Kidney tubule cell (primary cell): ENCODE measurements around the gene CGB3.
"Not testable (repeated sequence)": the region's sequence is repeated elsewhere in the genome, so short reads cannot be mapped to it uniquely, and the experiment has no call there.

Experiments
- DNase-seq: peaks from one replicate; pipeline ENCODE4 v3.0.0-alpha.2; 2018; ENCODE audit warnings: low spot score

Gene CGB3

GRCh38 chr19:49042666-49043065 lies 18.5 kb upstream of the CGB3 start:
- not testable (repeated sequence) for DNase-seq

DNA sequence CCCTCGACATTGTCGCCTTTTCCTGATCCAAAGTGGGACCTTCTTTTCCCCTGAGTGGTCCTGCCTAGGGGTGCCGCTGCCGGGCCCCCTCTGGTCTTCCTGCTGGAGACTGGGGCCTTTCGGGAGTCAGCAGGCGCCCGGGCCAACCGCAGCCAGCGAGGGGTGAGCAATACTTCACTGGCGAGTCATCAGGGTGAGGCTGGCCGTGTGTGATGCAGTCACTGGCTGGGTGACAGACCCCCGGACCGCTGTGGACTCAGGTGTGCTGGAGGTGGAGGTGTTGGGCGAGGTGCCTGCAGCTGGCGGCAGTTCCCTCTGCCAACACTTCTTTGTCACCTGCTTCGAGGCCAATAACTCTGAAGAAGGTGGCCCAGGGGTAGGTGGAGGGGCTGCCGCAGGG lies 18.0 kb upstream of the CGB3 start:
- peak; percentile 37 for DNase-seq

- not testable (repeated sequence) for DNase-seq
Observed at GRCh38 chr19:49039736-49040135, 15.6 kb upstream of the CGB3 start.

DNA sequence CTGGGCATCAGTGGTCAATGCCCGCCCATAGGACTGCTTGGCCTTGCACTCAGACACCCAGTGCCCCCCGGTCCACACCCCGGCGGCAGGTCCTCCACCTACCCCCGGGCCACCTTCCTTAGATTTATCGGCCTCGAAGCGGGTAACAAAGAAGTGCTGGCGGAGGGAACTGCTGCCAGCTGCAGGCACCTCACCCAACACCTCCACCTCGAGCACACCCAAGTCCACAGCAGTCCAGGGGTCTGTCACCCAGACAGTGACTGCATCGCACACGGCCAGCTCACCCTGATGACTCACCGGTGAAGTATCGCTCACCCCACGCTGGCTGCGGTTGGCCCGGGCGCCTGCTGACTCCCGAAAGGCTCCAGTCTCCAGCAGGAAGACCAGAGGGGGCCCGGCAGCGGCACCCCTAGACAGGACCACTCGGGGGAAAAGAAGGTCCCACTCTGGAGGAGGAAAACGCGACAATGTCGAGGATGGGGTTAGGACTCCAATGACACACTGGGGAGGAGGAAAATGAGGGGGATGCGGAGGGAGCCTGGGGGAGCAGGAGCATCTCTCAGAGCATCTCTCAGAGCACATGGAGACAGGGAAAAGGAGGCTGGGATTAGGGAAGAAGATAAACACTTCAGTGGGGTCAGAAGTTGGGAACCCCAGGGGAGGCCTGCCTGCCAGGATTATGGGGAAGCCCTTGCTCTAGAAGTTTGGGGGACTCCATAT lies 14.6 kb upstream of the CGB3 start:
- DNase-seq = peak; percentile 78

GRCh38 chr19:49038111-49038510 lies 14.0 kb upstream of the CGB3 start:
- DNase-seq = not testable (repeated sequence)

- not testable (repeated sequence) for DNase-seq
Observed at GRCh38 chr19:49036815-49037214, 12.7 kb upstream of the CGB3 start, which contains the start of gene CGB1. Gene CGB1, minus strand, starts transcription at chr19:49036895. Its CDS starts 184 bp downstream, at chr19:49036711.

GRCh38 chr19:49031642-49032301 lies 7.6 kb upstream of the CGB3 start, which contains the start of gene CGB2:
Gene CGB2, plus strand, starts transcription at chr19:49031890. Its CDS starts 206 bp downstream, at chr19:49032096.
- DNase-seq = peak; percentile 27

DNA sequence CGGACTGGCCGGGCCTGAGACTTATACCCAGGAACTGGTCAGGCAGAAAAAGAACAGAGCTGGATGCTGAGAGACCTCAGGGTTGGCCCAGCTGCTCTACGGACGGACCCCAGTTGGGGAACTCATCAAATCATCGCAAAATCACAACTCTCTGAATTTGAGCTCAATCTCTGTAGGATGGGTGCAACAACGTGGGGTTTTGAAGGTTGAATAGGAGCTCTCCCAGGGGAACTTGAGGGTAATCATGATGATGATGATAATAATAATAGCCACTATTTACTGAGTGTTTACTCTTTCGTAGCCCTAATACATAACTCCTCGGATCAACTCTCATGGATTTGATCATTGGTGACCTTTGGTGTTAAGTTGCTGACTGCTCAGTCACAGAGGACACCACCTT lies 6.2 kb upstream of the CGB3 start:
- DNase-seq = not testable (repeated sequence)

GRCh38 chr19:49029749-49030148 lies 5.6 kb upstream of the CGB3 start:
- DNase-seq = peak; percentile 25

DNA sequence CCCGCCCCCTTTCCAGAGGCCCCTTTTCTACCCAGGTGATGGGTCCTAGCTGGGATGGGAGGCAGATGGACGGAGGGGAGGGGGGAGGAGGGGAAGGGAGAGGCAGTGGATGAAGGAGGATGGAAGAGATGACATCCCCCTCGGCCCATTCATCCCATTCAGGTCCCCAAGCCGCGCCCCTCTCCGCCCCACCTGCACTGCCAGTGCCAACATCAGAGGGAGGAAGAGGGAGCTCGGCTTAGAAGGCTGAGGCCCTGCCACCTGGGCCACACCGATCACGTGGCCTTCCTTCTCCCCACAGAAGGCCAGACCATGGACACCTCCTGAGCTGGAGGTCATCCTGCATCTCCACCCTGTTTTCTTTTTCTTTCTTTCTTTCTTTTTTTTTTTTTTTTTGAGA lies 4.6 kb upstream of the CGB3 start:
- DNase-seq = not testable (repeated sequence)

- peak; percentile 22 for DNase-seq
Observed at GRCh38 chr19:49025599-49025998, 1.5 kb upstream of the CGB3 start.

GRCh38 chr19:49025088-49025487 lies 955 bp upstream of the CGB3 start:
- DNase-seq = not testable (repeated sequence)

- no peak for DNase-seq
Observed at GRCh38 chr19:49022116-49022515, 2.0 kb downstream of the CGB3 start.

GRCh38 chr19:49020931-49021895 lies 2.9 kb downstream of the CGB3 start:
- peak; percentile 61 for DNase-seq

DNA sequence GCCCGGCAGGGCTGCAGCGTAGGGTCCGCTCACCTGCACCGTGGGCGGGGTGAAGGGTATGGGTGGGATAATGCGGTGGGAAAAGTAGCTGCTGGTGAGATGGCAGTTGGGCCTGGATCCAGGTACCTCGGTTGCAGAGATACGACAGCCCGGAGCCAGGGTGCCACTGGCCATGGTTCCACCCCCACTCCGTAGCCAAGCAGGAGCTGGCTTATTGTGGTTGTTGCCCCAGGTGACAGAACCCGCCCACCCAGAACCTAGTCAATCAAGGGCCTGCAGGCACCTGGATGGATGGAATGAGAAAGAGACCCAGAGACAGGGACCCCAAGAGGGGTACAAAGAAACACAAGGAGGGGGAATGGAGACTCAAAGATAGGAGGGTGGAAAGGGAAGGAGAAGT lies 3.8 kb downstream of the CGB3 start:
- peak; percentile 7 for DNase-seq

- peak; percentile 56 for DNase-seq
Observed at GRCh38 chr19:49019242-49019932, 4.7 kb downstream of the CGB3 start.

DNA sequence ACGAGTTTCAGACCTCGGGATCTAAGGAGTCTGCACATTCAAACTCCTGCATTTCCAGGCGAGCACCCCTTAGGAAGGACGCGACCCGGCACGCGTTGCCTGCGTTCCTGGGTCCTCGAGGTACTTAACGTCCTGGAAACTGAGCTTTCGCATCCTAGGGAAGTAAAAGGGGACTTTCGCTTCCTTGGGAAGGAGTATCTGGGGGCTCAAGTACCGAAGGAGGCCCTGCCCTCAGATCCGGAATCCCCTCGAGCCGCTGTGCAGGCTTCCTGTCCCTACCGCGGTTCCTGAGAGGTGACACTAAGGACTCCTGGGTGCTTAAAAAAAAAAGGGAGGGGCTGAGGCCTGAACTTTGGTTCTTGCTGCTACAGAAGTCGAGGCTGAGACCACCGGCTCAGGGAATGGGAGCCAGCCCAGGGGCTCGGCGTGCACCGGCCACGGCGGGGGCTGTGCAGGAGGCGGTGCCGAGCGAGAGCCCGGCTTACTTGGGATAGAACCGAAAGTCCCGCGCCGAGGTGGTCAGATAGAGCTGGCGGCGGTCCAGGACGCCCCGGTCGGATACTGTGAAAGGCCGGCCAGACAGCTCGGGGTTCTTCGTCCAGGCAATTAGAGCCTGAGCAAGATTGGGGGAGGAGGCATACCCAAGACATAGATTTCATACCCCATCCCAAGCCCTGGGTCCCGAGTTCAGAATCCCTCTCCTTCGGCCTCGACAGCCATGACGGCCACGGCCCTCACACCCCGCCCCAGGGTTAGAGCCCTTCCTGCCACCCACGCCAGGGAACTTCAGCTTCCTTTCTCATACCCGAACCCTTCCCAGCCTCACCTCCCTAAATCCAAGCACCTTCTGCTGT lies 5.5 kb downstream of the CGB3 start:
- DNase-seq = peak; percentile 1

GRCh38 chr19:49017666-49018351 lies 6.3 kb downstream of the CGB3 start:
- peak; percentile 63 for DNase-seq

DNA sequence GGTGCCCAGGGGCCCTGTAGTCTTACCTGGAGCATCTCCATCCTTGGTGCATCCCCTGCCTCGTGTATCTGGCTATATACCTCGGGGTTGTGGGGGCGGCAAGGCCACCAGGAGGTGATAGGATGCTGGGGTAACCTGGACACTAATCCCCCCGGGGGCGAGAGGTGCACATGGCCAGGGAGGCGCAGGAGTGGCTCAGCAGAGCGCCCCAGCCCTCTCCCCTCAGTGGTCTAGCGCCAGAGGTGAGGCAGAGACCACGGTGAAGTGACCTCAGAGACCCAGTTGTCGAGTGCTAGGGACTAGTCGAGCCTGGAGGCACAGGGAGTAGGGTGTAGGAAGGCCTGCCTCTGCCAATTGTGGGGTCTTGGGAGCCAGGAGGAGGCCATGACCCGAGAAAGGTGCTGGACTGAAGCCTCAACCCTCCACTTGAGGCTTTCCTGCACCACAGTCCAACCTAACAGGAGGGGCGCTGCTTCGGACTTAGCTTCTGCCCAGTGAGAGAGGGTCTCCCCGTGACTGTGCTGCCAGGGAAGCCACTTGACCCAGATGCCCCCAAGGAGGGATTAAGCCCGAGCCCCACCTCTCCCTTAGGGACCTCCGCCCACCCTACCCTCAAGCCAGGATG lies 7.0 kb downstream of the CGB3 start, which contains the start of gene LHB:
Gene LHB, minus strand, starts transcription at position 51 of the 625 bp plus-strand sequence. Its CDS starts 10 bp downstream, at position 41.
- DNase-seq = peak; percentile 1
